GM23338 (cell line): ENCODE data around the gene PRTFDC1. TPM values are rescaled to one million over a fixed set of nuclear protein-coding genes. Genes with fewer than 3 reads are reported as not detected.

Experiments
- ATAC-seq: fragments of 200-7000 bp; cut with Tn5 transposase; 3 replicates; pipeline ENCODE4 v1.9.1; 2020
- DNase-seq: peaks from one replicate; pipeline ENCODE4 v3.0.0-alpha.2; 2015; ENCODE audit warnings: low spot score
- H2AFZ ChIP-seq: fragments of 200-600 bp; sonication (generic); 2 replicates; pipeline ENCODE4 v1.8.0; 2016; ENCODE audit warnings: antibody characterized with exemption, mild to moderate bottlenecking, moderate library complexity
- H3F3A ChIP-seq: fragments of 200-600 bp; sonication (generic); replicated peaks from 2 replicates; pipeline ENCODE4 v1.8.0; 2017; ENCODE audit warnings: antibody characterized with exemption, mixed run types, low read depth
- H3K27ac ChIP-seq: fragments of 200-600 bp; sonication (generic); 2 replicates; pipeline ENCODE4 v1.6.1; 2016; ENCODE audit warnings: low read depth
- H3K27me3 ChIP-seq: fragments of 200-600 bp; sonication (generic); 2 replicates; pipeline ENCODE4 v1.8.0; 2016; ENCODE audit warnings: mild to moderate bottlenecking, mixed run types, moderate library complexity; ENCODE audit not compliant: insufficient read depth
- H3K36me3 ChIP-seq: fragments of 200-600 bp; sonication (generic); 2 replicates; pipeline ENCODE4 v1.8.0; 2016; ENCODE audit warnings: mild to moderate bottlenecking; ENCODE audit not compliant: insufficient read depth
- H3K4me1 ChIP-seq: fragments of 200-600 bp; sonication (generic); 2 replicates; pipeline ENCODE4 v1.8.0; 2016; ENCODE audit warnings: mild to moderate bottlenecking, moderate library complexity; ENCODE audit not compliant: insufficient read depth
- H3K4me2 ChIP-seq: fragments of 200-600 bp; sonication (generic); 2 replicates; pipeline ENCODE4 v1.7.1; 2017; ENCODE audit warnings: mixed run types
- H3K4me3 ChIP-seq: fragments of 200-600 bp; sonication (generic); 2 replicates; pipeline ENCODE4 v1.6.1; 2016; ENCODE audit warnings: mixed run types
- H3K79me2 ChIP-seq: fragments of 200-600 bp; sonication (generic); replicated peaks from 2 replicates; pipeline ENCODE4 v1.8.0; 2017; ENCODE audit warnings: mild to moderate bottlenecking; ENCODE audit not compliant: insufficient read depth
- H3K9me2 ChIP-seq: fragments of 200-600 bp; sonication (generic); 2 replicates; pipeline ENCODE4 v1.8.0; 2017; ENCODE audit not compliant: insufficient read depth
- H4K20me1 ChIP-seq: fragments of 200-600 bp; sonication (generic); replicated peaks from 2 replicates; pipeline ENCODE4 v1.8.0; 2017; ENCODE audit warnings: mild to moderate bottlenecking; ENCODE audit not compliant: insufficient read depth
- H3K27ac Mint-ChIP-seq: 2 replicates; pipeline ENCODE4 v1.8.0; 2020; ENCODE audit warnings: inconsistent platforms, mild to moderate bottlenecking, moderate library complexity, mixed read lengths
- H3K27me3 Mint-ChIP-seq: 3 replicates; pipeline ENCODE4 v1.8.0; 2022; ENCODE audit warnings: low read depth, mild to moderate bottlenecking, moderate library complexity, mixed read lengths, inconsistent platforms; ENCODE audit not compliant: insufficient read depth, poor library complexity
- H3K36me3 Mint-ChIP-seq: 3 replicates; pipeline ENCODE4 v1.8.0; 2021; ENCODE audit warnings: low read depth, mild to moderate bottlenecking, inconsistent platforms, moderate library complexity, mixed read lengths
- H3K4me1 Mint-ChIP-seq: 3 replicates; pipeline ENCODE4 v1.8.0; 2020; ENCODE audit warnings: mild to moderate bottlenecking, inconsistent platforms, mixed read lengths
- H3K4me3 Mint-ChIP-seq: 3 replicates; pipeline ENCODE4 v1.8.0; 2021; ENCODE audit warnings: moderate library complexity, mild to moderate bottlenecking, inconsistent platforms, mixed read lengths
- H3K9me3 Mint-ChIP-seq: 3 replicates; pipeline ENCODE4 v1.8.0; 2020; ENCODE audit warnings: moderate library complexity, mild to moderate bottlenecking, inconsistent platforms, mixed read lengths
- CREB1 ChIP-seq: fragments of 250-450 bp; sonication (Bioruptor Pico); IDR thresholded peaks from 2 replicates; pipeline ENCODE4 v1.5.0; 2020; ENCODE audit warnings: low read depth, mild to moderate bottlenecking, moderate library complexity
- EZH2 ChIP-seq: fragments of 200-600 bp; sonication (generic); IDR thresholded peaks from one replicate; pipeline ENCODE4 v1.8.0; 2017; ENCODE audit warnings: antibody characterized with exemption, mild to moderate bottlenecking, low read depth; ENCODE audit not compliant: unreplicated experiment
- POLR2AphosphoS5 ChIP-seq: IDR thresholded peaks from 2 replicates; pipeline ENCODE4 v1.6.1; 2016; ENCODE audit warnings: antibody characterized with exemption, low read depth
- REST ChIP-seq: IDR thresholded peaks from one replicate; pipeline ENCODE4 v1.6.1; 2018; ENCODE audit warnings: antibody characterized with exemption; ENCODE audit not compliant: unreplicated experiment
- STAT1 ChIP-seq: IDR thresholded peaks from one replicate; pipeline ENCODE4 v1.6.1; 2016; ENCODE audit warnings: antibody characterized with exemption; ENCODE audit not compliant: unreplicated experiment
- polyA plus RNA-seq: library from polyadenylated mRNA; unstranded; fragments of >200 nt; fragmentation: Nextera tagmentation; extraction: Ambion mirVana; gene quantifications from 2 replicates; pipeline ENCODE4 v1.2.1, GENCODE V29; 2016
- total RNA-seq: library from RNA; depleted of rRNA; stranded (reverse); fragments of >200 nt; shearing (Covaris generic); gene quantifications from 2 replicates; pipeline ENCODE4 v1.2.3, GENCODE V29; 2014
- TF ChIP-seq, protein P1 (sequence below): IDR thresholded peaks from 2 replicates; pipeline ENCODE4 v1.6.1; 2016; ENCODE audit warnings: antibody characterized with exemption
- TF ChIP-seq, protein P2 (sequence below), 2 experiments: fragments of 200-600 bp in 1 of 2; sonication (generic) in 1 of 2; conservative IDR thresholded peaks; 2 replicates each; pipeline versions ENCODE4 v1.5.1 to v1.6.1; 2016 to 2017; ENCODE audit warnings: antibody characterized with exemption in 2 of 2, low read depth in 2 of 2, mild to moderate bottlenecking in 2 of 2, moderate library complexity in 1 of 2

Gene PRTFDC1
- total and polyA plus RNA-seq, 2 experiments from 2014 or later, result 7.9 to 9.1 TPM

GRCh38 chr10:24873281-24873683 is 79.1 kb downstream of the PRTFDC1 start:
- Histone ChIP-seq H3K79me2 (no peaks in the 10 kb centered on the region), H3K4me2 (no peak overlapping the region), H3K4me3 (no peak overlapping the region), H3K36me3 (no peaks in the 10 kb centered on the region), H3K4me1 (peaks cover 5% of the 10 kb centered on the region), H3K9me2 (no peaks in the 10 kb centered on the region), H3K27ac (no peak overlapping the region), H4K20me1 (no peaks in the 10 kb centered on the region), H3K27me3 (no peaks in the 10 kb centered on the region), H2AFZ (no peak overlapping the region), H3F3A (no peaks in the 10 kb centered on the region)
- no peak for DNase-seq
- Mint-ChIP-seq H3K4me3 (no peak overlapping the region), H3K9me3 (peaks cover 3% of the 10 kb centered on the region; the same call in 1 of the 3 replicates), H3K36me3 (peaks cover 3% of the 10 kb centered on the region; the same call in 1 of the 3 replicates), H3K4me1 (peaks cover 18% of the 10 kb centered on the region), H3K27me3 (peaks cover 4% of the 10 kb centered on the region), H3K27ac (peak overlapping the region; percentile 66; the same call in 1 of the 2 replicates)
- ATAC-seq, result peak; percentile 49; the same call in 1 of the 3 replicates
- TF ChIP-seq STAT1 (no peak), CREB1 (CRISPR knock-in tag) (no peak)
- TF ChIP-seq, protein P1, sequence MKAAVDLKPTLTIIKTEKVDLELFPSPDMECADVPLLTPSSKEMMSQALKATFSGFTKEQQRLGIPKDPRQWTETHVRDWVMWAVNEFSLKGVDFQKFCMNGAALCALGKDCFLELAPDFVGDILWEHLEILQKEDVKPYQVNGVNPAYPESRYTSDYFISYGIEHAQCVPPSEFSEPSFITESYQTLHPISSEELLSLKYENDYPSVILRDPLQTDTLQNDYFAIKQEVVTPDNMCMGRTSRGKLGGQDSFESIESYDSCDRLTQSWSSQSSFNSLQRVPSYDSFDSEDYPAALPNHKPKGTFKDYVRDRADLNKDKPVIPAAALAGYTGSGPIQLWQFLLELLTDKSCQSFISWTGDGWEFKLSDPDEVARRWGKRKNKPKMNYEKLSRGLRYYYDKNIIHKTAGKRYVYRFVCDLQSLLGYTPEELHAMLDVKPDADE, result no peak

DNA sequence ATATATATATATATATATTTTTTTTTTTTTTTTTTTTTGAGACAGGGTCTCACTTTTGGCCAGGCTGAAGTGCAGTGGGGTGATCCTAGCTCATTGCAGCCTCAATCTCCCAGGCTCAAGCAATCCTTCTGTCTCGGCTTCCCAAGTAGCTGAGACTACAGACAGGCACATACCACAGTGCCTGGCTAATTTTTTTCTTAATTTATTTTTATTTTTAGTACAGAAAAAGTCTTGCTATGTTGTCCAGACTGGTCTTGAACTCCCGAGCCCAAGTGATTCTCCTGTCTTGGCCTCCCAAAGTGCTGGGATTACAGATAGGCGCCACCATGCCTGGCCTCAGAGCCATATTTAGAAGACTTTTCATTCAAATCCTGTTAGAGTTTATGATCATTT is 79.6 kb downstream of the PRTFDC1 start:
- H3K4me1 ChIP-seq, result peaks cover 3% of the 10 kb centered on the region; the same call in 1 of the 2 replicates
- H3K27me3 ChIP-seq, result no peaks in the 10 kb centered on the region
- peaks cover 16% of the 10 kb centered on the region for H3K4me1 Mint-ChIP-seq
- ATAC-seq (no peak), DNase-seq (no peak)
- H2AFZ ChIP-seq, result no peak overlapping the region
- peaks cover 3% of the 10 kb centered on the region; the same call in 1 of the 3 replicates for H3K9me3 Mint-ChIP-seq
- peak overlapping the region; percentile 66; the same call in 1 of the 2 replicates for H3K27ac Mint-ChIP-seq
- H3K79me2 ChIP-seq, result no peaks in the 10 kb centered on the region
- H3K4me3 Mint-ChIP-seq, result no peak overlapping the region
- H3F3A ChIP-seq, result no peaks in the 10 kb centered on the region
- H3K36me3 ChIP-seq, result no peaks in the 10 kb centered on the region
- H3K27ac ChIP-seq, result no peak overlapping the region
- no peaks in the 10 kb centered on the region for H3K9me2 ChIP-seq
- no peak overlapping the region for H3K4me2 ChIP-seq
- H3K36me3 Mint-ChIP-seq, result peaks cover 3% of the 10 kb centered on the region; the same call in 1 of the 3 replicates
- H4K20me1 ChIP-seq, result no peaks in the 10 kb centered on the region
- H3K27me3 Mint-ChIP-seq, result peaks cover 4% of the 10 kb centered on the region
- H3K4me3 ChIP-seq, result no peak overlapping the region
- no peak for TF ChIP-seq CREB1 (CRISPR knock-in tag)
- no peak for TF ChIP-seq STAT1
- TF ChIP-seq, protein P2, sequence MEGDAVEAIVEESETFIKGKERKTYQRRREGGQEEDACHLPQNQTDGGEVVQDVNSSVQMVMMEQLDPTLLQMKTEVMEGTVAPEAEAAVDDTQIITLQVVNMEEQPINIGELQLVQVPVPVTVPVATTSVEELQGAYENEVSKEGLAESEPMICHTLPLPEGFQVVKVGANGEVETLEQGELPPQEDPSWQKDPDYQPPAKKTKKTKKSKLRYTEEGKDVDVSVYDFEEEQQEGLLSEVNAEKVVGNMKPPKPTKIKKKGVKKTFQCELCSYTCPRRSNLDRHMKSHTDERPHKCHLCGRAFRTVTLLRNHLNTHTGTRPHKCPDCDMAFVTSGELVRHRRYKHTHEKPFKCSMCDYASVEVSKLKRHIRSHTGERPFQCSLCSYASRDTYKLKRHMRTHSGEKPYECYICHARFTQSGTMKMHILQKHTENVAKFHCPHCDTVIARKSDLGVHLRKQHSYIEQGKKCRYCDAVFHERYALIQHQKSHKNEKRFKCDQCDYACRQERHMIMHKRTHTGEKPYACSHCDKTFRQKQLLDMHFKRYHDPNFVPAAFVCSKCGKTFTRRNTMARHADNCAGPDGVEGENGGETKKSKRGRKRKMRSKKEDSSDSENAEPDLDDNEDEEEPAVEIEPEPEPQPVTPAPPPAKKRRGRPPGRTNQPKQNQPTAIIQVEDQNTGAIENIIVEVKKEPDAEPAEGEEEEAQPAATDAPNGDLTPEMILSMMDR (conservative IDR thresholded peaks at IDR 0.05; ENCODE audit: low read depth in 2 of 2), result no peak
- TF ChIP-seq EZH2, result no peak
- TF ChIP-seq, protein P1, result no peak
- no peak for TF ChIP-seq REST
- no peak for TF ChIP-seq POLR2AphosphoS5
